PC-3 (cell line): ENCODE results near the gene KIT. TPM values are rescaled to one million over a fixed set of nuclear protein-coding genes. Genes with fewer than 3 reads are reported as not detected.

ENCODE experiments used
- ATAC-seq: fragments of 200-7000 bp; cut with Tn5 transposase; 2 replicates; pipeline ENCODE4 v1.9.1; 2020; ENCODE audit warnings: mild to moderate bottlenecking, moderate library complexity
- BruUV-seq: library from RNA; stranded (reverse); fragments of 400-500 nt; replicated peaks from 2 replicates; lab custom pipeline; 2021; lab: Mats Ljungman, UMichigan
- CTCF ChIA-PET: fragments of 300-600 bp; sonication (Branson Sonifier 250); formaldehyde crosslinking; loops from one replicate; lab custom pipeline; 2022; ENCODE audit warnings: antibody characterized with exemption; lab: Charles Lee
- POLR2A ChIA-PET: fragments of 300-600 bp; sonication (Branson Sonifier 250); formaldehyde crosslinking; loops from one replicate; lab custom pipeline; 2022; ENCODE audit warnings: antibody characterized with exemption; ENCODE audit not compliant: unreplicated experiment; lab: Charles Lee
- DNase-seq: peaks from one replicate; pipeline ENCODE4 v3.0.0-alpha.2; 2015
- H2AFZ ChIP-seq: fragments of 300-600 bp; sonication (generic); 2 replicates; pipeline ENCODE4 v1.6.0; 2016; ENCODE audit warnings: antibody characterized with exemption, low read length
- H3F3A ChIP-seq: fragments of 300-600 bp; sonication (generic); one replicate; pipeline ENCODE4 v1.6.0; 2017; ENCODE audit warnings: antibody characterized with exemption, low read length, control low read depth, mild to moderate bottlenecking; ENCODE audit not compliant: unreplicated experiment
- H3K27ac ChIP-seq: fragments of 300-600 bp; sonication (generic); 2 replicates; pipeline ENCODE4 v1.5.1; 2016; ENCODE audit warnings: mild to moderate bottlenecking, low read length
- H3K27me3 ChIP-seq: fragments of 300-600 bp; sonication (generic); 2 replicates; pipeline ENCODE4 v1.6.1; 2016; ENCODE audit warnings: low read length, mixed read lengths
- H3K36me3 ChIP-seq: fragments of 300-600 bp; sonication (generic); 2 replicates; pipeline ENCODE4 v1.6.1; 2016; ENCODE audit warnings: low read depth, mixed run types, low read length, mixed read lengths
- H3K4me1 ChIP-seq: fragments of 300-600 bp; sonication (generic); 2 replicates; pipeline ENCODE4 v1.5.1; 2016; ENCODE audit warnings: low read length; ENCODE audit not compliant: insufficient read depth
- H3K4me2 ChIP-seq: fragments of 300-600 bp; sonication (generic); 2 replicates; pipeline ENCODE4 v1.6.0; 2016; ENCODE audit warnings: low read length
- H3K4me3 ChIP-seq: fragments of 300-600 bp; sonication (generic); 2 replicates; pipeline ENCODE4 v1.5.1; 2016; ENCODE audit warnings: mild to moderate bottlenecking, low read length, mixed read lengths
- H3K79me2 ChIP-seq: fragments of 300-600 bp; sonication (generic); 2 replicates; pipeline ENCODE4 v1.6.1; 2017; ENCODE audit warnings: low read length, mixed read lengths
- H3K9ac ChIP-seq: fragments of 300-600 bp; sonication (generic); 2 replicates; pipeline ENCODE4 v1.6.0; 2016; ENCODE audit warnings: mild to moderate bottlenecking, low read length
- H3K9me2 ChIP-seq: fragments of 300-600 bp; sonication (generic); replicated peaks from 2 replicates; pipeline ENCODE4 v1.6.1; 2016; ENCODE audit warnings: mixed run types, low read length, mixed read lengths
- H3K9me3 ChIP-seq: fragments of 300-600 bp; sonication (generic); 2 replicates; pipeline ENCODE4 v1.6.1; 2016; ENCODE audit warnings: low read length, mixed read lengths
- H4K20me1 ChIP-seq: fragments of 300-600 bp; sonication (generic); 2 replicates; pipeline ENCODE4 v1.6.1; 2016; ENCODE audit warnings: low read length, mixed read lengths
- CTCF ChIP-seq: fragments of 300-600 bp; sonication (generic); conservative IDR thresholded peaks from 2 replicates; pipeline ENCODE4 v1.5.1; 2017; ENCODE audit warnings: antibody characterized with exemption, low read depth, mild to moderate bottlenecking, low read length
- EZH2 ChIP-seq: fragments of 300-600 bp; sonication (generic); IDR thresholded peaks from one replicate; pipeline ENCODE4 v1.6.1; 2017; ENCODE audit warnings: antibody characterized with exemption, mild to moderate bottlenecking, low read length; ENCODE audit not compliant: unreplicated experiment
- EZH2phosphoT487 ChIP-seq: fragments of 300-600 bp; sonication (generic); IDR thresholded peaks from 2 replicates; pipeline ENCODE4 v1.6.1; 2018; ENCODE audit warnings: mild to moderate bottlenecking, antibody characterized with exemption, low read length, borderline replicate concordance
- intact Hi-C: fragments of 100-400 bp; cut with micrococcal nuclease; formaldehyde crosslinking; loops from 2 replicates; pipeline ENCODE4 v1.9.0; 2023
- total RNA-seq: library from RNA; depleted of rRNA; stranded (reverse); fragments of >200 nt; gene quantifications from 2 replicates; pipeline ENCODE4 v1.2.3, GENCODE V29; 2014

KIT gene
- total RNA-seq, 1 experiment from 2014 or later = not detected

DNA sequence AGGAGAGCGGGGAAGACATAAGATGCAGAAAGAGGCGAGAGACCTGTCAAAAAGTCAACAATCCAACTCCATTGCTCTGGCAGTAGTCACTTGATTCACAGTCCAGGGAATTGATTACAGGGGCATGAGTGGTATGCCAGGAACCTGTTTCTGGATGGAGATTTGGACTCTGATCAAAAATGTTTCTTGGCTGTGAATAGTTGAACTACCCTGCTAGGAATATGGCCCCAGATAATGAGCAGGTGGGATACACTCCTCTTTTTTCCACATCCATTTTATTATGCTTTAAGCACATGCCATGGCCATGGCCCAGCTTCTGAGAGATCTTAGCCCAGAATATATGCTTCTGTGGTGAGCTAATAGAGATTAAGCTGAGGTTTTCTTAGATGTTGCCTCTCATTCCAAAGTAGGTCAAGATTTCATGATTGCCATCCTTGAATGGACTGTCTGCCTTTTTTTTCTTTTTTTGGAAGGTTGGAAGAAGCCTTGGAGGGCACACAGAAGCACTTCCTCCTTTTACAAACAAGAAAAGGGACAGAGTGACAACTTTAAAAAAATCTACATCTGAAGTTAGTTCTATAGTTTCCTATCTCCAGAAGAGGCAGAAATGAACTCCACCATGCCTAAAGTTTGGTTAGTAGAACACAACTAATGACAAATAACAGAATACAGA lies 121.9 kb downstream of the KIT start:
- Histone ChIP-seq H3K36me3 (no peaks in the 10 kb centered on the region), H3K9ac (no peak overlapping the region), H3K9me3 (no peaks in the 10 kb centered on the region), H3K4me3 (no peak overlapping the region), H4K20me1 (no peaks in the 10 kb centered on the region), H3K27ac (no peak overlapping the region), H2AFZ (no peak overlapping the region), H3K9me2 (no peaks in the 10 kb centered on the region), H3K79me2 (no peaks in the 10 kb centered on the region), H3K27me3 (peaks cover 23% of the 10 kb centered on the region), H3F3A (no peaks in the 10 kb centered on the region), H3K4me2 (no peak overlapping the region), H3K4me1 (no peaks in the 10 kb centered on the region)
- intact Hi-C loops = no loop called here
- ATAC-seq = no peak
- no TSS peak for BruUV-seq
- DNase-seq = no peak
- CTCF ChIA-PET = no interaction called here
- TF ChIP-seq EZH2phosphoT487 (no peak), CTCF (no peak), EZH2 (no peak)
- POLR2A ChIA-PET = no interaction called here

DNA sequence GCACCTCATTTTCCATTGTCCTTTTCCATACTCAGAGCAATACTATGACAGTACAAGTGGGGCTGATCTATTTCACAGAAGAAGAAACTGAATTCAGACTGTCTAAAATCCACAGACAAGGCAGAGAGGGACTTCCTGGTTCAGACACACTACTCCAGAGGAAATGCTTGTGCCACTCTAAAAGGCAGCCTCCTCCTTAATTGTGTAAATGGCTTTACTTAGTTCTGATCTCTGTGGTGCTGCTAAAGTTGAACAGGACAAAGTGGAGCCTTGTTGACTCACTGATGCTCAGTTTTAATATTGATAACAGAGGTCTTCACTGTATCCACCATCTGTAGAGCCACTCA lies 122.4 kb downstream of the KIT start:
- H3K4me3 ChIP-seq = no peak overlapping the region
- intact Hi-C loops = no loop called here
- BruUV-seq = no TSS peak

More for the DNA sequence above, 122.4 kb downstream of the KIT start:
- no peak overlapping the region for H3K4me2 ChIP-seq
- H3F3A ChIP-seq = no peaks in the 10 kb centered on the region
- H3K27ac ChIP-seq = no peak overlapping the region
- H3K9me2 ChIP-seq = no peaks in the 10 kb centered on the region
- H3K27me3 ChIP-seq = peaks cover 23% of the 10 kb centered on the region
- H3K9ac ChIP-seq = no peak overlapping the region
- ChIA-PET CTCF (no interaction called here), POLR2A (no interaction called here)
- H4K20me1 ChIP-seq = no peaks in the 10 kb centered on the region
- no peaks in the 10 kb centered on the region for H3K4me1 ChIP-seq
- no peak overlapping the region for H2AFZ ChIP-seq
- H3K79me2 ChIP-seq = no peaks in the 10 kb centered on the region
- TF ChIP-seq EZH2phosphoT487 (no peak), EZH2 (no peak), CTCF (no peak)
- no peaks in the 10 kb centered on the region for H3K9me3 ChIP-seq
- H3K36me3 ChIP-seq = no peaks in the 10 kb centered on the region
- DNase-seq (no peak), ATAC-seq (no peak)
